Adipose tissue (tissue), 3 donors: ENCODE measurements around the gene GABRB1. TPM values are rescaled to one million over a fixed set of nuclear protein-coding genes. Genes with fewer than 3 reads are reported as not detected.

Experiments
- H3K27ac ChIP-seq: one replicate; pipeline ENCODE4 v1.5.1; 2013; ENCODE audit warnings: low read depth, low read length
- WGBS, 3 donors: extraction: QIAGEN DNeasy Blood & Tissue Kit; methylation state at CpG; one replicate each; pipeline ENCODE4 v1.1.7; 2013; 5-methylcytosine and 5-hydroxymethylcytosine counted together
- polyA plus RNA-seq, 3 donors: library from polyadenylated mRNA; stranded (reverse); fragments of 200-250 nt; gene quantifications; one replicate each; pipeline ENCODE4 v1.2.3, GENCODE V29; 2013
- donor health status: healthy with polysubstance abuse.
- donor health status: Bipolar disorder and iron deficiency.
- donor health status: healthy.

GABRB1 gene
- polyA plus RNA-seq, 3 donors = 0.22 TPM; not detected in 2

DNA sequence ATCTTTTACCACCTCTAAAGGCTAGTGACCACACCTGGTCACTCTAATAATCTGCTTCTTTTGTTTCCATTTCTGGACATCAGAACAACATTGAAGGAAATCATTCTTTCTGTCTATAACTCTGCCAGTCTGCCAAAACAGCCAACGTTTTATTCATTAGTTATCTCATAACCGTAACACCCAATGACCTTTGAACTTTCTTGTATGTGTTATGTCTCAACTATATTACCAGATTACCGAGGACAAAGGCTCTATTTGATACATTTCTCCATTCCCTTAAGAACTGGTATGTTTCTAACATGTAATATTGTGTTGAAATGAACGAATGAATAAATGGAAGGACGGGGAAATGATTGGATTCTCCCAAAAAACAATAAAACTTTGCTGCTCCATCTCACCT, 152.7 kb downstream of the GABRB1 start:
- no peak overlapping the region for H3K27ac ChIP-seq
- WGBS, 3 donors = 55 to 68% (median 64%) methylated on average over 5 of the region's 5 CpGs

DNA sequence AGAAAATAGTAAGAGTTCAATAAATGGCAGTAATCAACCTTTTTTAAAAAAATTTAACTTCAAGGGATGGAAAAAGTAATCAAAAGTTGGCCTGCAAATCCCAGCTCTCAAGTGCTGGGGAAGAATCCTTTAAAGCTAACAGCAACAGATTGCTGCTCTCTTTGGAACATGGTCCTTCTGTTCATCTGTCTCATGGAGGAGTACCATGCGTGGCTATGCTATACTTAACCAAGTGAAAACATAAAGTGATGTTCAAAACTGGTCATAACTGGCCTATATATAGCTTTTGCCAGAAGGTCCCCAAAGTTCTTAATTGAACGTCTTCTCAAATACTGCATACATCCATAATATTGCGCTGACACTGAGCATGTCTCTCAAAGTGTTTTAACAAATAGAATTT, 154.4 kb downstream of the GABRB1 start:
- H3K27ac ChIP-seq = no peak overlapping the region
- WGBS, 3 donors = 79 to 95% (median 87%) methylated on average over 3 of the region's 3 CpGs

DNA sequence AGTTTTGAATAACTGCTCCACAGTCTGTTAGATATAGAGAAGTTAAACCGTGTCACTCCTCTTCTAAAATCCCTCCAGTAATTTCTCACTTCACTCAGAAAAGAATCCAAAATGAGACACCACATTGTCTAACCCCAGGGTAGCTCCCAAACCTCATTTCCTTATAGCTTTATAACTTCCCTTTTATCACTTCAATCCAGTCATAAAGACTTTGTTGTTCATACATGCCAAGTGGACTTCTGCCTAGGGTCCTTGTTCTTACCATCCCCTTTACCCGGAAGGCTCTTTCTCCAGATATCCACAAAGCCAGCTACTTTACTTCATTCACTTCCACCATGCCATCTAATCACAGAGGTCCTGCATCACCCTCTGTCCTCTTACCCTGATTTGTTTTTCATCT, 156.2 kb downstream of the GABRB1 start:
- H3K27ac ChIP-seq = no peak overlapping the region
- 67 to 79% (median 72%) methylated on average over 2 of the region's 2 CpGs for WGBS, 3 donors

DNA sequence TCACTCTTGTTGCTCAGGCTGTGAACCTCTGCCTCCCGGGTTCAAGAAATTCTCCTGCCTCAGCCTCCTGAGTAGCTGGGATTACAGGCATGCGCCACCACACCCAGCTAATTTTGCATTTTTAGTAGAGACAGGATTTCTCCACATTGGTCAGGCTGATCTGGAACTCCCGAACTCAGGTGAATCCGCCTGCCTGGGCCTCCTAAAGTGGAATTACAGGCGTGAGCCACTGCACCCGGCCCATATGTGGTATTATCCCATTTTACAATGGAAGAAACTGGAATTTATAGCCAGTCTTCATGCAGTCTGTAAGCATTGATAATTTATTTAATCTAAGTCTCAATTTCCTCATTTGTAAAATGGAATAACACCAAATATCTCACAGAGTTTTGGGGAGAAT, 161.8 kb downstream of the GABRB1 start:
- H3K27ac ChIP-seq = no peak overlapping the region
- WGBS, 3 donors = 71 to 82% (median 72%) methylated on average over 6 of the region's 6 CpGs

DNA sequence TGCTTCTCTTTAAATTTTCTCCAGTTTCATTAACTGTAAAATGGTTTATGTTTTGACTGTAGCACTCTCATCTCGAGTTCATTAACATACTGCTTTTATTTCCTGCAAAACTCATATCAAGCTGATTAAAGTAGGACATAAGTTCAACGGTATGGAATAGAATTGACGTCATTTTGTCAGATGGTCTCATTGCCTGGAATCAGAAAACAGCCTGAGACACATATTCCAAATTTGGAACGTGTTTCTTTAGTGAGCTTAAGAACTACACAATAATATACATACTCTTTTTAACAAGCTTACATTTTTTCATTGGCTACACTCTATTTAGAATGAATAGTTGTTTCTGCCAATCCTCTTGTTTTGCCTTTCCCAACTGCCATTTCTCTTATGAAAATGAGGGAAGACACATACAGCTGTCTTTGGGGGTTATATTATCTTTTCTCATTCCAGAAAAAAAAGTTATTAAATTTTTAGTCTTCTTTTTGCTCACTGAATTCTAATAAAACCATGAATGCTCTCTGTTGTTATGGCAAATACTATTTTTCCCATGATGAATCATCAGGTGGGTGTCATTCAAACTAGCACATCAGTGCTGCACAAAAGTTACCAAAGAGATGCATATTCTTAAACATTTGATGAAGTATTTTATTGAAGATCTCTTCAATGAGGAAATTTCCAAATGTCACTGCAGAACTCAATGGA, 162.8 kb downstream of the GABRB1 start:
- WGBS, 3 donors = 60 to 67% (median 64%) methylated on average over 4 of the region's 4 CpGs

DNA sequence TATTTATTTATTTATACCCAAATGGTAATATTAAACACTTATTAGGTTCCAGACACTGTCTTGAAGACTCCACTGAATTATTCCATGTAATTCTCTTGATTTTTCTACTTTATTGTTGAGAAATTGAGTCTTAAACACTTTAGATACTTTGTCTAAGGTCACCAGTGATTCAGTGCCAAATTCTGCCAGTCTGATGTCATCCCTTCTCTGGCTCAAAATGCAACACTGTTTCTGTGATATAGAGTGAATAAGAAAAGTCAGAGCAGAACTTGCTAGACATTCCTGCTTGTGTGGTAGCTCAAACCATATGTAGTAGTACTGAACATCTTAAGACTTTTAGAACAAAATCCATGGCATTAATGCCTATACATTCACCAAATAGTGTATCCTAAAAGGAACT, 164.3 kb downstream of the GABRB1 start:
- no peak overlapping the region for H3K27ac ChIP-seq

More for the DNA sequence above, 162.8 kb downstream of the GABRB1 start:
- no peak overlapping the region for H3K27ac ChIP-seq

DNA sequence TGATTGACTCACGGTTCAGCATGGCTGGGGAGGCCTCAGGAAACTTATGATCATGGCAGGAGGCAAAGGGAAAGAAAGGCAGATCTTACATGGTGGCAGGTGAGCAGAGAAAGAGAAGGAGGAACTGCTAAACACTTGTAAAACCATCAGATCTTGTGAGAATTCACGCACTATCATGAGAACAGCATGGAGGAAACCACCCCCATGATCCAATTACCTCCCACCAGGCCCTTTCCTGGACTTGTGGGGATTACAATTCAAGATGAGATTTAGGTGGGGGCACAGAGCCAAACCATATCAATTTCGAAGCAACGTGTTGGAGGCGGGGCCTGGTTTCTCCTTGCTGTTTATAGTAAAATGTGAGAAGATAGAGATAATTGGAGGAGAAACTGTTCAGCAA, 167.4 kb downstream of the GABRB1 start:
- H3K27ac ChIP-seq = no peak overlapping the region
- WGBS, 3 donors = 51 to 66% (median 64%) methylated on average over 5 of the region's 5 CpGs

DNA sequence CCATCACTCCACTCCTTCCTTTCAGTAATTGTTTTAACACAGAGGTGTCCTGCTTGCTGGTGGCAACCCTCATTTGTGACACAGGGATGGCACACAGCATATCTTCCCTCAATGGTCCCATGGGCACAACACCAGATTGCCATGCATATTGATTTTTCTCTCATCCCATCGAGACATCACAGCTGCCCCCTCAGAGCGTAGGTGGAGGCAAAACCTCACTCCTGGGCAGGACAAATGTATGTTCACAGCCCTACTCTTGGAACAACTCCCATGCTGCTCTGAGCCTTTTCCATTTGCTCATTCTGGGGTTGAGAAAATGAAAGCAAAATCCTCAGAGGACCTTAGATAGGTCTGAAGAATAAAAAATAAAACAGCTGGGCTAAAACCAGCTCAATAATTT, 172.2 kb downstream of the GABRB1 start:
- WGBS, 3 donors = 65 to 82% (median 71%) methylated on average over 2 of the region's 2 CpGs
- H3K27ac ChIP-seq = no peak overlapping the region

DNA sequence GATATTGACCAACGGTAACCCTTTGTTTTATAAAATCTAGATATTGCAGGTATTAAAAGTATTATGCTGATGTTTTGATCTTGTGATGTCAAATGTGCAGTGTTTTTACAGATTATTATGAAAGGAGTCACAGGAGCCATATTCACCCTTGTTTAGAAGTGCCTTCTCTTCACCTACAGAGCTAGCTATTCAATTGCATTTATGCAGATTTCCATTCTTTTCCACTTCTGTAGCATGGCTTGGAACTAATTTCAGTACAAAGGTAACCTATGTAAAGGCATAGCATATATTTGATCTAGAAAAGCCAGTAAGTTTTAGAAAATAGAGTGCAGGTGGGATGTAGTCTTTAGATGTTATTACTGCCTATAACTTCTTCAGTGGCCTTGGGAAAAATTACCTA, 176.2 kb downstream of the GABRB1 start:
- no peak overlapping the region for H3K27ac ChIP-seq
- 75 to 80% (median 79%) methylated on average over 1 of the region's 1 CpG for WGBS, 3 donors

DNA sequence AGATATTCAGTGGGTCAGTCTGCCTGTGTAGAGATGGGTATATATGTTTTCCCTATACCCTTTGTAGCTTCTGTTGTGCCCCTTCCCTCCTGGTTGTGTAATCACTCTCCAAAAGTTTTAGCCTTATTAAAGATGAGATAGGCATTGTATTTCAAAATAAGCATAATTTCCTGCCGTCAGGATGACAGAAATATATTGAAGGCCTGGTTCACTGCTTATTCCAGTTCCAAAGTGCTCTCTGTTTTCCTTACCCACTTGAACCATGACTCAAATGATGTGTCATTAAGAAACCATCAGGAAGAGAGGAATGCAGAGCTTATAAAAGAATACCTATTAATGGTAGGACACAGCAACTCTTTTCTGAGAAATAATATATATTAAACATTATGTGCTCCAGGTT, 178.5 kb downstream of the GABRB1 start:
- WGBS, 3 donors = 50 to 62% (median 59%) methylated on average over 1 of the region's 1 CpG
- H3K27ac ChIP-seq = no peak overlapping the region

DNA sequence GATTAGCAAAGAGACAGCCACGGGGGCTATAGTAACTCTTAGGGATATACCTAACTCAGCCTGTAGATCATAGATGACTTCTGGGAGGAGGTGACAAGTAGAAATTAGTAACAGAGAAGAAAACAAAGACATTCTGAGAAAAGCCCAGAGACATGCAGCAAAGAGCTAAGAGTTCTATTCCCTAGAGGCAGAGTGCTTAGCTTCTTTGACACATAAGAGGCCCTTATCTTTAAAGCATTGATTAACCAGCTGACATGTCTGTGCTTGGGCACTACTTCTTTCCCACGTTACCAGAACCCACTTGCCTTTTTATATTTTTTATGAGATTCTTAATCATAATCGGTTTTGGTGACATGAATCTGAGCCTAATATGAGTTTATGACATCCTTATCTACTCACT, 179.5 kb downstream of the GABRB1 start:
- WGBS, 3 donors = 27 to 56% (median 47%) methylated on average over 3 of the region's 3 CpGs
- H3K27ac ChIP-seq = no peak overlapping the region

DNA sequence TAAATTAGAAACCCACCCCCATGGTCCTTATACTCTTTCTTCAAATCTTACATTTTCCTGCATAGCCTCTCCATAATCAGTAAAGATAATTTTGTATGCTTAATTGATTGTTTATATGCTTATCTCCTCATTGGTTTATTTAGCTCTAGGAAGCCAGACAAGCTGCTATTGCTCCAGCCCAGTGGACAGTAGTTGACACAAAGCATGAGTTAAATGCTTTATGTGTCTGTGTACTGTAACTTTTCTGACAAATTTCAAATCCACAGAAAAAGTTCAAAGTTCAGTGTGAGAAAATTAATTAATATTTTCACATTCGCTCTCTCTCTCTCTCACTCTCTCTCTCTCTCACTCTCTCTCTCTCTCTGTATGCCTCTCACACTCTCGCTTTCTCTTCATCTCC, 181.7 kb downstream of the GABRB1 start:
- WGBS, 3 donors = 39 to 77% (median 71%) methylated on average over 2 of the region's 2 CpGs

DNA sequence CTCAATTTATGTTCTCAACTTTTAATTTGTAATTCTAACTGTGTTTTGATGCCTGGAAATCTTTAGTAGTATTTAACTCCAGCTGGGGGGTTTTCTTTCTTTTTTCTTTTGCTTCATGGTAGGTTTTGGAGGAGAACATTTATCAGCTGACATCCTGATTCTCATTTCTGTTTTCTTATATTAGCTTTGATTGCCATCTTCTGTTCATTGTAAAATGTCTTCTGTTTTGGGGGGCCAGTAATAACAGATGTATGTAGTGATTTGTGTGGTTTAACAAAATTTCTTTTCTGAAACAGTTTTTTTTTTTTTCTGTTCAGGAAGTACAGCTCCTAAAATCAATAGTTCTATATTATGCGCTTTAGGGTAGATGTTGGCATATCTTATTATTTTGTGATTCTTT, 182.2 kb downstream of the GABRB1 start:
- no peak overlapping the region for H3K27ac ChIP-seq
- WGBS, 3 donors = 50 to 80% (median 79%) methylated on average over 1 of the region's 1 CpG

More for the DNA sequence above, 181.7 kb downstream of the GABRB1 start:
- H3K27ac ChIP-seq = no peak overlapping the region

DNA sequence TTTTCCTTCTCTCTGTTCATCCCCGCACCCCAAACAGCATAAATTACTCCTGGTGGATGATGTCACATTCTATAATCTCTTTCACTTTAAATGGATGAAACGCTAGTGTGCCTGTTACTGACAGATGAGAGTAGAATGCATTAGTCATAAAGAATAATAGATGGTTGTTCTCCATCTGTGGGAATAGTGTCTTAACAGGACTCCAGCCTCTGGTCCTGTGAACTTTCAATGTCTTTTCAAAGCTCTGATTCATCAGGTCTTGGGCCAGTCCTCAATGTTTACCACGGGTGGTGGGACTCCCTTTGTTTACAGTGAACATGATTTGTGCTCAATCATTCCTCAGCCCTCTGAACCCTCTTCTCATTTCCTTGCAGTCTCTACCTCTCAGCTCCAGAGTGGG, 182.6 kb downstream of the GABRB1 start:
- no peak overlapping the region for H3K27ac ChIP-seq
- WGBS, 3 donors = 23 to 35% (median 28%) methylated on average over 3 of the region's 3 CpGs

DNA sequence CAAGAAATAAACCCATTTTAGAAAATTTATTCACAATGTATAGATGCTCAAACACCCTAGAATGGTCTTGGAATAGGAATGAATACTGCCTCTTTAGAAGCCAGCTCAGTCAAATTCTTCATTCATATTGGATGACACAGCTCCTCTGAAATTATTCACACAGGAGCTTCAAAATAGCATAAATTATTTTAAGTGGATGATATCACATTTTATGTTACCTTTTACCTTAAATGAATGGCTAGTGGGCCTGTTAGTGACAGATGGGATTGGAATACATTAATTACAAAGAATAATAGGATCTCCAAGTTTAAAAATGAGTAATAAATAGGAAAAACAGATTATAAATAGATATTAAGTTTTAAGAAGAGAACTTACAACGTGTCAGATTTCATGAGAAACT, 184.4 kb downstream of the GABRB1 start:
- no peak overlapping the region for H3K27ac ChIP-seq
- 22 to 25% (median 22%) methylated on average over 1 of the region's 1 CpG for WGBS, 3 donors

DNA sequence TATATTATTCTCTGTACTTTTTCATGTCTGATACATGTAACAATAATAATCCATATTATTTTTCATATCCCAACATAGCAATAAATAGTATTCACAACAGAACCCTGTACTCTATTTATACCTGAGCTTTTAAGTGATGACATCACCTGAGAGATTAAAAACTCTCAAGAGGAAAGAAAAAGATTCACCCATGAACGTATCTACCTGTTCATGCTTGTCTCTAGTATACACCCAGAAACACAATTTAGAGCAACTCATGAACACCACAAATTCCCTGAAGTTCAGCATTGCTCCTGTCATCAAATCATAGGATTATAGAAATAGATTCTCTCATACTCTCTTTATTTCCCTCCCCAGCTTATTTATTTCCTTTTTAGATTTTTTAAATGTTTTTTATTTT, 185.9 kb downstream of the GABRB1 start:
- WGBS, 3 donors = 62 to 73% (median 65%) methylated on average over 1 of the region's 1 CpG
- H3K27ac ChIP-seq = no peak overlapping the region

DNA sequence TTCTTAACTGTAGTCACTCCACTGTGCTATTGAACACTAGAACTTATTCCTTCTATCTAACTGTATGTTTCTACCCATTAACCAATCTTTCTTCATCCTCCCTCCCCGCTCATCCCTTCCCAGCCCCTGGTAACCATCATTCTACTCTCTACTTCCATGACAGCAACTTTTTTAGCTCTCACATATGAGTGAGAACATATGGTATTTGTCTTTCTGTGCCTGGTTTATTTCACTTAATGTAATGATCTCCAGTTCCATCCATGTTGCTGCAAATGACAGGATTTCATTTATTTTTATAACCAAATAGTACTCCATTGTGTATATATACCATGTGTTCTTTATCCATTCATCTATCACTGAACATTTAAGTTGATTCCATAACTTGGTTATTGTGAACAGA, 186.5 kb downstream of the GABRB1 start:
- H3K27ac ChIP-seq = no peak overlapping the region
- 51 to 60% (median 60%) methylated on average over 1 of the region's 1 CpG for WGBS, 3 donors

DNA sequence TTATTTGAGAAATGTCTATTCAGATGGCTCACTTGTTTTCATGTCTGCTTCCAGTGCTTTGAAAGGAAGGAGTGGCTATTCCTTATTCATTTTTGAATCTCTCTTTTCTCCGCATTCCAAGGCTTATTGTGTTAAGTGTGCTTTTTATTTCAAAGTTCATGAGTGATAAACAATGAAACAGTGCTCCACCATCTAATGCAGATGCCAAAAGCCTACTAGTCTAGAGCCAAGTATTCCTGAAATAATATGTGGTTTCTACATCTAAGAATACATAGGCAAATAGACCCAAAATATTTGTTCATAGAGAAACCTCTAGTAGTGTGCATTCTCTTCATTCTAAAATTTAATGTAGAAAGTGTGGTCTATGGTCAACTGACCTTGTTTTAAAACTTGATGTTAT, 187.3 kb downstream of the GABRB1 start:
- no peak overlapping the region for H3K27ac ChIP-seq
- 74 to 84% (median 79%) methylated on average over 1 of the region's 1 CpG for WGBS, 3 donors

DNA sequence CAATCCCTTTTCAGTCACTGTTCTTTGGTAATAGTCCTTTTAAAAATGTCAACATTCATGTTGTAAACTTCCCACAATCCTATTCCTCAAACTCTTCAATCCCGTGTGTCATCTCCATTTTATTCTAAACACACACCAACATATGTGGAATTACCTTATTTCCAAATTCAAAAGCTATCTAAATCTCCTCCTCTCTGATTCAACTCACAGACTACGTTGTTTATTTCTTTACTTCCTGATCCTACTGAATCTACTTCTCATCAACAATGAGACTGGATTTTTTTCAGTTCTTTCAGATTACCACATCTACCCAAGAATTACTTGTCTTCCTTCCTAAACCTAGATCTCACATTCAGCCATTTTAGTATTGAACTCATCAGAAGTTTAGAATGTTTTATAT, 188.2 kb downstream of the GABRB1 start:
- H3K27ac ChIP-seq = no peak overlapping the region
- WGBS, 3 donors = 54 to 66% (median 64%) methylated on average over 2 of the region's 2 CpGs

DNA sequence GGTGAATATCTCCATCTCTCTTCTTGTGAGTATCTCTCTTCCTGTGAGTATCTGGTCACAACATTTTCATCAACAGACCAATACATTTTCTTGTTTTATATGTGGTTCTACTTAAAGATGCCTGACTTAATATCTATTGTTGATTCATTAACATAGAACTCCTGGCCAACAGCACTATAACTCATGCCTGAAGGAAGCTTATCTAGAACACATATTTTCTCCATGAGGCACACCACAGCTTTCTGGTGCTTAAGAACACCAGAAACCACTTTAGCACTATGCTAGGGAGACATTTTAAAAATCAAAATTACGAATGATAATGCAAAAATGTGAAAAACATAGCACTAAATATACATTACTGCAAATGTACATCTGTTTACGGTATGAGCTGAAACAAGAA, 190.4 kb downstream of the GABRB1 start:
- WGBS, 3 donors = 61 to 70% (median 61%) methylated on average over 2 of the region's 2 CpGs
- H3K27ac ChIP-seq = no peak overlapping the region

DNA sequence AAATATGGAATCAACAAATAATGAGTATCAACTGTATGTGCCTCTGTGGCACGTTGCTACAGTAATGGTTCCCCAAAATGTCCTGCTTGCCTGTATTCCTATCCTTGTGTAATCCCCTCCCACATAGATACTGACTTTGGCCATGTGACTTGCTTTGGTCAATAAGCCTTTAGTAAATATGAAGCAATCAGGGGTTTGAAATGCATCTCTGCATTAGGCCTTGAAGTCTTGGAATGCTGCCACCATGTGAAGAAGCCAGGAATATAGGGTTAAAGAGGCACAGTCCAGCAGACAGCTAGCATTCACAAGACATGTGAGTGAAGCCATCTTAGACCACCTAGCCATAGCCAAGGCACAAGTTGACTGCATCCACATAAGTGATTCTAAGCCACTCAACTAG, 190.9 kb downstream of the GABRB1 start:
- 72 to 88% (median 87%) methylated on average over 1 of the region's 1 CpG for WGBS, 3 donors
- H3K27ac ChIP-seq = no peak overlapping the region
